ENCODE measurements around the gene FGF1.

FGF1 gene

DNA sequence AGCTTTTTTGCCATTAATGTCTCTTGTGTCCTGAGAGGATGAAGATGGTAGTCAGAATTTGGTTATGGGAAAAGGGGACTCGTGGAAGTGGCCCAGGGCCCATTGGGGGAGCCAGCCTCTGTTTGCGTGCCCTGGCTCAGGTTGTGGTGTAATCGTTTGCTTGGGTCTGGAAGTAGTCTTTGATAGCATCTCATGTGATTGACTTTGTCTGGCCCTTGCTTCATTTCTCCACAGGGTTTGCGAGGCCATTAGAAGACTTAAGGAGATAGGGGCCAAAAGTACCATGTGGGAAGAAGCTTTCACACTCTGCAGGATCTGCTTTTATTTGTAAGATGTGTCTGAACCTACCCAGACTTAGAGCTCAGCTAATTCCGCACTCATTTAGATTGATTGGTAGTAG is 114.5 kb downstream of the FGF1 start:
- no peak for DNase-seq

DNA sequence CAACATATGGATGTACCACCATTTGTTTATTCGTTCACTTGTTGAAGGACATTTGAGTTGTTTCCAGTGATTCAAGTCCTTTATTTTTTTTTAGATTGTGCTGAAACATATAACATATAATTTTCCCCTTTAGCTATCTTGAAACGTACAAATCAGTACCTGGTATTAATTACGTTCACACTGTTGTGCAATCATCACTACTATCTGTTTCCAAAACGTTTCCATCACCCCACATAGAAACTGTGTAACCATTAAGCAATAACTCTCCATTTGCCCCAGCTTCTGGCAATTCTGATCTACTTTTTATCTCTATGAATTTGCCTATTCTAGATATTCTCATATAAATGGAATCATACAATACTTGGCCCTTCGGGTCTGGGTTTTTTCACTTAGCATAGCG is 116.0 kb downstream of the FGF1 start:
- no peak for DNase-seq

DNA sequence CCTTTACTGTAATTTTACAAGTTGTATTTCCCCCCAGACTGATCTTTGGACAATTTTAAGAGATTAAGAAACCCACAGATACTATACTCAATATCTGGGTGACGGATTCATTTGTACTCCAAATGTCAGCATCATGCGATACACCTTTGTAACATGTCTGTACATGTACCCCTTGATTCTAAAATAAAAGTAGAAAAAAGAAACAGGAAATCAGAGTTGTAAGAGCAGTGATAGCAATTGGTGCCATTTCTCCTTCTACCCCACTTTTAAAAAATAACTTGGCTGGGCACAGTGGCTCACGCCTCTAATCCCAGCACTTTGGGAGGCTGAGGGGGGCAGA is 116.9 kb downstream of the FGF1 start:
- DNase-seq = no peak

DNA sequence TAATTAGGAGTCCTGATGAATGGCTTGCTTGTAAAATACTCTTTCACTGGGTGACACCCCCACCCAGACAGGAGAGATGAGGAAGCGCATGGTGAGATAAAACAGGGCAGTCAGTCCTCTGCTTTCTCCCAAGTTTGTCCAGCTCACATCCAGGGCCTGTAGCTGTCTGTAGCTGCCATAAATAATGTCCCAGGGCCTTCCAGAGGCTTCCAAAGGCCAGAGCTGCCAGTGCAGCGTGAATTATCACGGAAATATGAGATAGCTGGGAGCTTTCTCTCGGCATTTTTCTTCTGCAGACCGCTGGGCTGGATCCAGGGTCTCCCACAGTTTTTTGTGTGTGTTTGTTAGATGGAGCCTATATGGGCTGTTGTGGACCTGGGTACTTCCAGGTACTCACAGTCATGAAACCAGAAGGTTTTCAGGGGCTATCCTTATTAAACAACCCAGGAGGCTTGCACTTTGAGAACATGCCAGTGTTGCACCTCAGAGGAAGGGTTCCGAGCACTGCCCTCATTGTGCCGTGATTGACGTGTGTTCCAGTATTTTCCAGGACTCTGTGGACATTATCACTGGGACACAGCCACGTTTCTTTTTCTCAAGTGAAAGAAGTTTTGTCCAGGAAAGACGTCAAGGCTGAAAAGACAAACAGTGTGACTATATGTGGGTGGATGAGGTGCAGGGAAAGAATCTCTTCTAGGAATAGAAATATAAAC is 117.5 kb downstream of the FGF1 start:
- no peak for DNase-seq

DNA sequence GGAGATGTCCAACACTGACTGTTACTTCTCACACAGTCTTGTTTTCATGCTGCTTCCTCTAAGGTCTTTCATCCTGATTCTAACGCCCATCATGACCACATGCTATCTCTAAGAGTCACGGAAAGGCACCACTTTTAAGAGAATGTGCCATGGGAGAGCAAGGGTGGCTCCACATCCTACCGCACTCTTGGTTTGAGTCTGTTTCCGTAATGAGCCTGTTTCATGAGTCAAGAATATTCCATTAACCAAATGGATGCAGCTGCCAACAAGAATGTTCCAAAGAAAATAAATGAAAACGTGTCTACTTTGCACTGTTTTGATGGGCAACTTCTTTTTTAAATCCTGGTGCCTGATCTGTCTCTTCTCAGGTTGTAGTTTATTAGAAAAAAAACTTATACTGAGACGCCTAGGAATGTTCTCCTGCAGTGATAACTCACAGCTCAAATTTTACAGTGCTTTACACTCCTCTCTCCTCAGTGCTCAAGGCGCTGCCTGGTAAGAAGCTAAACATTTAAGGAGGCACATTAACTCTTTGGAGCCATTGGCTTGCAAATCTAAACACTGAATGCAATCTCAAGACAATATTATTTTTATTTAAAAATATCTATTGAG is 124.3 kb downstream of the FGF1 start:
- no peak for DNase-seq

DNA sequence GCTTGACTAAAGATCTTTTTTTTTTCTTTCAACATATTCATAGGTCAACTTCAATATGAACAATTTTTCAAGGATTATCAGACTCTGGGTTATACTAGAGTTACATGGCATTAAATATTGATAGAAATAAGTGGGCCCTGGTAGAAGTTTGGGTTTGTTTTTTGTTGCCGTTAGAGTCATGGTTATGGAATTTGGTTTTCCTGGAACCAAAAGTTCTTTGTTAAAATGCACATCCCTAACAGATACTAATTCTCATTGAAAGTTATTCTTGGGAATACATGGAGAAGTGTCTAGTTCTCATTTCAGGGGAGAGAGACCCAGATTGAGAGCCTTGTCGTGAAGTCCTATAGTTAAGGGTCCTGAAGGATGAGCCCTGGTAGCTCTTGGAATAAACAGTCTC is 124.9 kb downstream of the FGF1 start:
- DNase-seq = no peak

DNA sequence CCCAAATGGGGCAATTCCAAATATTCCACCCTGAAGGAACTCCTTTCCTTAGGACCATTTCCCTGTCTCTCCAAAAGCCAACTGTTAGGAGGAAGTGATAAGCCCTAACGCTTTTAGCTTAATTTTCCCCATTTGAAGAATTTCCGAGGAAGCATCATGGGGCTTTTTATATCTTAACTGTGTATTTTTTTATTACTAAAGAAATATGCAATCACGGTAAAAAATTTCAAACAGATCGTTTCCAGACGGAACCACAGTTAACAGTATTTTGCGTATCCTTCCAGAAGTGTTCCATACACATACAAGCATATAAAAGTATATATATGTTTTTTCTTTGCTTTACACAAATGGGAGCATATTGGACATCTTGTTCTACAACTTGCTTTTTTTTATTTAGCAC is 133.8 kb downstream of the FGF1 start:
- no peak for DNase-seq

DNA sequence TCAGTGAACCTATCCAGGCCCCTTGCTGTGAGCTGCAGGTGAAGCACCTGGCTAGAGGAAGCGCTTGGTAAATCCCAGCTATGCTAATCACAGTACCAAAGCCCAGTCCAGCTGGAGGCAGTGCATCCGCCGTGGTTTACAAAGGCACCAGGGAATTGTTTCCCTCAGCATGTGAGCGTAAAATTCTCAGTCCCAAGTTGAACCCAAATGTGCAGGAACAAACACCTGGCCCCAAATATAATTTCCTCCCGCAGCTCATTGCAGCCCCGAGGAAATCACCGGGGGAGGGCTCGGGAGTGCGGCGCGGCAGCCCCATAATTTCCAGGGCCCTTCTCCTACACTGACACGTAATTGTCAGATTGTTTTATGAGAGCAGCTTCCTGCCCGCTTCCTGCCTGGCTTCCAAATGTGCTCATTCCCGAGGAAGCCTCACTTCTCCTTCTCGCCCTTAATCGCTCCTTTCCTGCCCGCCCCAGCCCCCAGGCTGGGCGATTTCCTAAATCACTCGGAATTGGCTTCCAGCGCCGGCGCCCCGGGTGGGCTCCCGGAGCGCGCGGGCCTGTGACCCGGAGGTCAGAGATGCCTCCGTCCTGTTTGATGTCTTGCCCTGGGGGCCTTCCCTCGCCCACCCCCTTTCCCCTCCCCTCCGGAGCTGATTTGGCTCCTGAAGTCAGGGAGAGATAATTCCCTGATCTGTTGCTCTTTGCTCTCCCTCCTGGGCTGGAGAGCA is 134.4 kb downstream of the FGF1 start:
- DNase-seq = no peak

DNA sequence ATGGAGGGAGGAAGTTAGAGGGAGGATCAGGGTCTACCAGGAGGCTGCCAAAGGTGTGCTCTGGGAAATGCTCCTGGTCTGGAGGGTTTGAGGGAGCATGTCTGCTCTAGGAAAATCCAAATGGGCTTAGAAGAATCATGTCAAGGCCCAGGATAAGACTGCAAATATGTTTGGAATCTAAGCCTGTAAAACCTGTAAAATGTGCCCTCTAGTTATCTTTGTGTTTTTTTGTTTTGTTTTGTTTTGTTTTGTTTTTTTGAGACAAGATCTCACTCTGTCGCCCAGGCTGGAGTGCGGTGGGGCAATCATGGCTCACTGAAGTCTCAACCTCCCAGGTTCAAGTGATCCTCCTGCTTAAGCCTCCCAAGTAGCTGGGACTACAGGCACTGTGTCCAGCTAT is 135.4 kb downstream of the FGF1 start:
- DNase-seq = no peak

DNA sequence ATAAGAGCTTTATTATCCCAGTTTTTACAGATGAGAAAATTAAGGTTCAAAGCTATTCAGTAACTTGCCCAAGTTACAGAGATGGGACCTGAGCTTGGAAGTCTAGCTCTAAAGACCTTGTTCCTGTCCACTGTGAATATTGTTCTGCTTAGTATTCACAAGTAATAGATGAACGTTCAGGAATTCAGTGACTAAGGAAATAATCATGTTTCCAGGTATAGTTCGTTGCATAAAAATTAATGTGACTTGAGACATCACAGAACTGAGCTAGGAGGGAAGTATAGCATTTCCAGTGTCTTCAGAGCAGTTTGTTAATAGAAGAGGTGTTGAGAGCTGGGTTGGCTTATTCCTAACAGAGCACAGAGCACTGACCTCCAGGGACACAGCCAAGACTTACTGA is 136.1 kb downstream of the FGF1 start:
- no peak for DNase-seq

DNA sequence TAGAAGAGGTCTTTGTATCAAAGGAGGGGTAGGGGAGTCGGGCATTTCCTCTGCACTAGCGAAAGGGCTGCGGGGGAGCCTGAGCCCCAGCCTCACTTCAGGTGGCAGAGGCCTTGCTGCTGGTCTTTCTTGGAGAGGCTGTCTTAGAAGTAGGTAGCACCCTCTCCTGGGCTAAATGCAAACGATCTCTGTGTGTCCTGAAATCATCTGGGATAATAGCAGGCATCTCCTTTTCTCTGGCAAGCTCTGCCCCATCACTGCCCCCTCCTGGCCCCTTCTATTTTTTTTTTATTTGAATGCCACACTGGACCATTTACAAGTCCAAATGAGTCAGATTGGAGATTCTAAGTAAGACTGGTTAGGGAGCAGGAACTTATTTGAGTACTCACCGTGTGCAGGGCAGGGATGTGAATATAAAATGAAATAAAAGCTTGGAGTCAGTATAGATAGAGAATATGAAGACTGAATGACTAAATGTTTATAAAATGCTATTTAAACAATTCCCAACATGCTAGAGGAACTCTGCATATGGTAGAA is 137.1 kb downstream of the FGF1 start:
- peak; percentile 87 for DNase-seq

DNA sequence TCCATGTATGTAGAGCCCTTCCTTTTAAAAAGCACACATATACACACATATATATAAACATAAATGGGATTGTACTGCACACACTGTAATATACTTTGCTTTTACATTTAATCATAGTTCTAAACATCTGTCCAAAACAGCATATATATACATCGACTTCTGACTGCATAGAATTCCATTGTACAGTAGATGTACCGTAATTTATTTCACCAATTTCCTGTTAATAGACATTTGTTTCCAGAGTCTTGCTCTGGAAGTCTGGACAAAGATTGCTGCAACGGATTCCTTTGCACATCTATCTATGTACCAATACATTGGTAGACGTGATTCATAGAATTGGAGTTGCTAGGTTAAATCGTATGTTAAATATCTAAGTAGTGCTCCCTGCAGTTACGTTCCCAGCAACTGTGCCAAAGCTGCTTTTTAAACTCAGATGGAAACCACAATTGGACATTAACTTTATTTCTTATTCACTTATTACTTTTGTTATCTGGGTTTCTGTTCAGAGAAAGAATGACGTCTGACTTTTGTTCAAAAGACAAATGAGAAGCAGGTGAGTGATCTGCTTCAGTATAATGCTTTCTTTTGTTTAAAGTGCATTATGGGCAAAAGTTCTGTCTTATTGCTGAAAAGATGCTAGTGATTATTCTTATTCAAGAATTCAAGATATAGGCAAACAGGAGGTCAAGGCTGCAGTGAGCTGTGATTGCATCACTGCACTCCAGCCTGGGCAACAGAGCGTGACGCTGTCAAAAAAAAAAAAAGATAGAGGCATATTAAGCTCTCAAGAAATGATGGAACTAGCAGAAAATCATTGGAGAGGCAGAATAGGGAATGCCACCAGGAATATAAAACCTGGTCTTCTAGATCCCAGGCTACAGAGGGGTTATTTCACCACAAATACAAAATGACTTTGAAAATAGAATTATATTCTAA is 138.2 kb downstream of the FGF1 start:
- no peak for DNase-seq

DNA sequence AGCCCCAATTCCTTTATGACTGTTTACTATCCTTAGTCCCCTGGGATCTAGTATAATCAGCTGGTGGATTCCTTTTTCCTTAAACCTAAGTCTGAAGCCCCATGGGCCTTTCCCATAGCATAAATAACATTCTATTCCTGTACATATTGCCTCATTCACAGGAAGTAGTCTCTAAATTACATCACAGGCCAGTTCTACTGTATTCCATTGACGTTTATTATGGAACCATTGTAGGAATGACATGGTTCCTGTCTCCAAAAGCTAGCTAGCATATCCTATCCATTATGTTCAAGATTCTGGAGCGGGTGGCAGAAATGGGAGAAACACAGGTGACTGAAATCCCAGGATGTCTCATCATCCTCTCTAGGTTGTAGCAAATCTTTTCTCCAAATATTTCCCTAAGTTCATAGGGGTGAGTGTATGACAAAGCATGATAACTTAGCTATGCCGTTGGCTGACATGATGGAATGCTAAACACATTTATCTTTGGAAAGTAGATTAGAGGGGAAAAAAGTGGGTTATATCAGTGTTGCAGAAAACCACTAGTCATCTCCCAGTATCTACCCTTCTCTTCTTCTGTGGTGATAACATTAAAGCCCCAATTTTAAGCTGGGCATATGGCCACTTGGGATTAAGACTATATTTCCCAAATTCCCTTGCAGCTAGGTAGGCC is 140.1 kb downstream of the FGF1 start:
- no peak for DNase-seq

DNA sequence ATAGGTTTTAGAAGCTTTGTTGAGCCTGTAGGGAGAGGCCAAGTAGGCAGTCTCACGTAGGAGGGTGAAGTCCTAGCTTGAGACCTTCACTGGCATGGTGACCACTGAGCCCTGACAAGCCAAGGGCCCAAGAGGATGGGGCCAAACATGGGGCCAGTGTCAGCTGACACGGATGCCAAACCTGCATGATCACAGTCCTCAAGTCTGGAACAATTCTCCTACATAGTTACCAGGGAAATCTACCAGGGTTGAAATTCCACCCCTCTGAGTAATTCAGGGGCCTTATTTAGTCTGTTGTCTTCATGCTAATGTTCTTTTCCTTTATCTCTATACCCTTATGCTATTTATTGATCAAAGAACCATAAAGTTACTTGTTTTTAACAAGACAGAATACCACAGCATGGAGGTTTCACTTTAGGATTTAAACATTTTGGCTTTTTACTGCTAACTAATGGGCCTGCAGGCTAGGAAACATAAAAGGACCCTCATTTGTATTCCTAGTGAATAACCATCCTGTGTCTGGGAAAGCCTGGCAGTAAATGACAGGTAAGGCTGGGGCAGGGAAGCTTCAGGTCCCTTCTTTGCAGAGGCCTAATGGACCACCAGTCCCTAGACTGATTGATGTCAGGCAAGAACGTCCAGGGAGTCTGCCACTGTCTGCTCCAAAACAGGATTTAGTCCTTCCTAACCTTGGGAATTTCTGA is 140.8 kb downstream of the FGF1 start:
- no peak for DNase-seq

DNA sequence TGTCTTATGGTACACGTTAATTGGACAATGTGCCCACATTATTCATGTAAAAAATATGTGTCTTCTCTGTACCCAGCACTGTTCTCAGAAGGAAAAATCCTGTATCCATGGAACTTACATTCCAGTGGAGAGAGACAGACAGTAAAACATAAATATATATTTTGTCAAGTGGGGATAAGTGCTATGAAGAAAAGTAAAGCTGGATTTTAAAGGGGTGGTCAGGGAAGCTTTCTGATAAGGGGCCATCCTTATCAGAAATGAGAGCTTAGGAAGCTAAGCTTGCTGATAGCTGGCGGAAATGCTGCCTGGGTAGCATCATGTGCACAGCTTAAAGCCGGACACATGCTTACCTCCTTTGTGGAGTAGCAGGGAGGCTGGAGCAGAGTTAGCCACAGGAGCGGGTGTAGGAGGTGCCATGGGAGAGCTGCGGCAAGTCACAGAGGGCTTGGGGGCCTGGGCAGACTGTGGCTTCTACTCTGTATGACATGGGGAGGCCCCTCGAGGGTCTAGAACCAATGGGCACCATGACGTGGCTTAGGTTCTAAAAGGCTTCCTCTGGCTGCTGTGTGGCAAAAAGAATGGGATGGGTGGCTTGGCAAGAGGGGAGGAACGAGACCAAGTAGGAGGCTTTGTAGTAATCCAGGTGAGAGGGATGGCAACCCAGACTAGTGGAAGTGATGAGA is 141.7 kb downstream of the FGF1 start:
- no peak for DNase-seq

DNA sequence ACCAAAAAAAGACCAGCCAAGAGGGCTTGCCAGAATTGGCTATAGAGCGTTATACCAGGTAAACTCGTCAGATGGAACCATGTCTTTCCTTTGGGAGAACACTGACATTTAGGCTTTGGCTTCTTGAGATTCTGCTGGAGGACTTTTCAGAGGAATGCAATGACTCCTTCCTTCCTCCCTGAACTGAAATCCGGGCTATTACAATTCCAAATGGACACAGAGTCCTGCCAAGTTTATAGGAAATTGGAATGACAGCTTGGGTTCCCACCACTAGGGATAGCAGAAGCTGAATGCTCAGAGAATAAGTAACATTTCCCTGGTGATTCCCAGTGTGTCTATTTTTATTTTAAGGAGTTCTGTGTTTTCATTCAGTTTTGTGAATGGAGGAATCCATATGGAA is 143.0 kb downstream of the FGF1 start:
- no peak for DNase-seq
